Mucosa of gallbladder (tissue), 1 donor: ENCODE measurements around the gene GLS2. TPM values are rescaled to one million over a fixed set of nuclear protein-coding genes. Genes with fewer than 3 reads are reported as not detected.
A peak's percentile ranks its signal among the peaks of the same experiment; 100 is the strongest.
"Not testable (repeated sequence)": the region's sequence is repeated elsewhere in the genome, so short reads cannot be mapped to it uniquely, and the experiment has no call there.

ENCODE experiments used
- DNase-seq: peaks from one replicate; pipeline ENCODE4 v3.0.0-alpha.2; 2020; ENCODE audit warnings: low spot score
- total RNA-seq: library from RNA; stranded (reverse); gene quantifications from one replicate; pipeline ENCODE4 v1.2.1, GENCODE V29; 2021
- donor health status: DM: no; HTN: no; CAD: no.

Gene GLS2
- 1.8 TPM for total RNA-seq

- peak; percentile 84 for DNase-seq
Measured at GRCh38 chr12:56488041-56488955, at the start of gene GLS2. GLS2 (minus strand) TSS chr12:56488161; CDS start chr12:56488118, 43 bp downstream.

DNA sequence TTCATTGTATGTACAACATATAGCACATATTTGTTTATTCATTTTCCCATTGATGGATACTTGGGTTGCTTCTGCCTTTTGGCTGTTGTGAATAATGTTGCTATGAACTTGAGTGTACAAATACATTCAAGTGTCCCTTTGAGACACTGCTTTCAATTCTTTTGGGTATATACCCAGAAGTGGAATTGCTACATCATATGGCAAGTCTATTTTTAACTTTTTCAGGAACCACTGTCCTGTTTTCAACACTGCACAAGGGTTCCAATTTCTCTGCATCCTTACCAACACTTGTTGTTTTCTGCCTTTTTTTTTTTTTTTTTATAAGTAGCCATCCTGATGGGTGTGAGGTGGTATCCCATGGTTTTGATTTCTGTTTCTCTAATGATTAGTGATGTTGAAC lies 49.6 kb upstream of the GLS2 start:
- no peak for DNase-seq

DNA sequence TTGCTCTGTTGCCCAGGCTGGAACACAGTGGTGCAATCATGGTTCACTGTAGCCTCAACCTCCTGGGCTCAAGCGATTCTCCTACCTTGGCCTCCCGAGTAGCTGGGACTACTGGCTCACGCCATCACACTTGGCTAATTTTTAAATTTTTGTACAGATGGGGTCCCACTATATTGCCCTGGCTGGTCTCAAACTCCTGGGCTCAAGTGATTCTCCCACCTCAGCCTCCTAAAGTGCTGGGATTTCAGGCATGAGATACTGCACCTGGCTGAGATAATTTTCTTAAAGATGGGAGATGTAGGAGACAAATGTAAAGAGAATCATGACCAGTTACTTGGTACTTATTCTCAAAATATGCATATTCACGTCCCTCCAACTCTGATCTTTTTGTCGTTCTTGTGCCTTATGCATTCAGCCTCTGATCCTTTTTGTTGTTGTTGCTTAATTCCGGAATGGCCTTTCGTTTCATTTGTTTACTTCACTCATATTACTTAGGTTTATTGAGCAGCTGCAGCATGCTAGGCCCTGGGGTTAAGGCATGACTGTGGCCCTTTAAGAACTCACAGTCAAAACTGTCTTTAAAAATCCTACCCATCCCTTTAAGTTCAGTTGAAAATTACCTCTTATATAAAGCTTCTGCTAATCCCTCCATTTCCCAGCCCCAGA lies 42.6 kb upstream of the GLS2 start:
- DNase-seq = no peak

DNA sequence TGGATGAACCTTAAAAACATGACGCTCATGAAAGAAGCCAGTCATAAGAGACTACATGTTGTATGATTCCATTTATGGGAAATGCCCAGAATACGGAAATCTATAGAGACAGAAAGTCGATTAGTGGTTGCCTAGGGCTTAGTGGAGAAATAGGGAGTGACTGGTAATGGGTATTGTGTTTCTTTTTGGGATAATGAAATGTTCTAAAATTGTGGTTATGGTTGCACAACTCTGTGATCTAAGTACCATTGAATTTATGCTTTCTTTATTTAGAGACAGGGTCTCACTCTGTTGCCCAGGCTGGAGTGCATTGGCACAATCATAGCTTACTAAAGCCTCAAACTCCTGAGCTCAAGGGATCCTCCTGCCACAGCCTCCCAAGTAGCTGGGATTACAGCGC lies 41.7 kb upstream of the GLS2 start:
- DNase-seq = no peak

- no peak for DNase-seq
Measured at GRCh38 chr12:56528846-56529245, 40.9 kb upstream of the GLS2 start.

DNA sequence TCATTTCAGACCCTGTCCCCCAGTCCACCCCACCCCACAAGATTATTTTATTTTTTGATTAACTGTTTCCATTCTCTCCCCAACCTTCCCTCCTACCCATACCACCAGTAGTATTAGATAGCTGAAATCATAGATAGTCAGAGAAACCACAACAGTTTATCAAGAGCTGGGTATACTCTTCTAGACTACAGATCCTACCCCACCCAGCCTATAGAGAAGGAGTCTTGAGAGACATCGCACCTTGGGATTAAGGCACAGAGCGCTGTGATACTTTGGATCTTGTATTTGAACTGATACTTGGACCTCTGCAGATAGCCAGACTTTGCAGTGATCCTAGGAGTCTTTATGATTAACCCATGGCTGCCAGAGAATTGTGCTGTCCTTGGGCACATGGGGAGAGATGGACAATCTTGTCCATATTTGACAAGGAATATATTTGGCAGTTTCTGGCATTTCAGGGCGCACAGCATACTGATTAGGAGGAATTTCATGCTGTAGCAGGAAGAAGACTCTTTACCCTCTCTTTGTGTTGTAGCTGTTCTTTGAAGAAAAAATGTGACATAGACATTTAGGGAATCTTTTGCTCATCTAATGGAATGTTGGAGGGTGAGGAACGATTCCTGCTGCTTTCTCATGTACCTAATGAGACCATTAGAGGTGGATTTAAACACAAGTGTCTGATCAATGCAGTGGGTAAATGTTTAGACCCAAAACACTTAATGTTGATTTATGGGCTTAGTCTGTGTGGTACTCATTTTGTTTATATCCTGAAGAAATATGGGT lies 34.6 kb upstream of the GLS2 start:
- no peak for DNase-seq

- DNase-seq = peak; percentile 88
Measured at GRCh38 chr12:56521590-56522371, 33.8 kb upstream of the GLS2 start, which contains the start of gene RBMS2. RBMS2 (plus strand) TSS chr12:56521820; CDS start chr12:56522024, 204 bp downstream.

DNA sequence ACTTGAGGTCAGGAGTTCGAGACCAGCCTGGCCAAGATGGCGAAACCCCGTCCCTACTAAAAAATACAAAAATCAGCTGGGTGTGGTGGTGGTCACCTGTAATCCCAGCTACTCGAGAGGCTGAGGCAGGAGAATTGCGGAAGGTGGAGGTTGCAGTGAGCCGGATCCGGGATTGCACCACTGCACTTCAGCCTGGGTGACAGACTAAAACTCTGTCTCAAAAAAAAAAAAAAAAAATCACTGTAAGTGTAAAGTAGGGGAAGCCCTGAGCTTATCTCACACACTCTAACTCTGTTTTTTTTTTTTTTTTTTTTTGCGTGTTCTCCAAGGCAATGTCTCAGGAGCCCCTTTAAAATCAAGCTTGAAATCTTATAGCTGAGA lies 33.2 kb upstream of the GLS2 start:
- DNase-seq = no peak

DNA sequence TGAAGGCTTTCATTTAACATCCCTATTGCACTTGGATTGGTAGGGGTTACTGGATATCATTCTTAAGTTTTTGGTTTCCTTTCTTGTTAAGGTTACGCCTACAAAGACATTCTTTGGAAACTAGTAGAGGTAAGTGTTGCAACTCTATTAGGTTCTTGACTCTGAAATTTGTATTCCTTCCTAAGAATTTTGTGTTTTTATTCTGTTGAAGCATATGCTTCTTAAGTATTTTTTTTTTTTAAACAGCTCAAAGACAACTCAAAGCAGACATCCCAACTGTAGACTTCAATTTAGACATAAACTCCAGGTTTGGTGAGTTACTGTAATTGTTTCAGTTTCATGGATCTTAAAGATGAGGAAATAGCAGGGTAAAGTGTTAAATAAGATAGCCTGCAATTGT lies 32.5 kb upstream of the GLS2 start:
- no peak for DNase-seq

- no peak for DNase-seq
Measured at GRCh38 chr12:56520048-56520447, 32.1 kb upstream of the GLS2 start.

- DNase-seq = no peak
Measured at GRCh38 chr12:56518570-56518969, 30.6 kb upstream of the GLS2 start.

DNA sequence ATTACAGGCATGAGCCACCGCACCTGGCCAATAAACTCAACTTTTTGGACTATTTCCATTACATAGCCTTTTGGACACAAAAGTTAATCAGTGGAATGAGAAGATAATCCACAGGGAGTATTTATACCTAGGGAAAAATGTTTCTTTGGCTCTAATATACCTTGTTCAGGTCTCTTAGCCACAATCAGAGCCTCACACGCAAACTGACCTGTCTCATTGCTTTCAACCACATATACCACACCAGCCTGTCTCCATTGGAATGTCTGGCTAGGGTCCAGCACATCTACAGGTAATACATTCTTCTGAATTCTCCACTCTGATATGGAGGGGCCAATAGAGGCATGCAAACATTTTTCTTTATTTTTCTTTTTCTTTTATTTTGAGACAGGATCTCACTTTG lies 29.9 kb upstream of the GLS2 start:
- no peak for DNase-seq

DNA sequence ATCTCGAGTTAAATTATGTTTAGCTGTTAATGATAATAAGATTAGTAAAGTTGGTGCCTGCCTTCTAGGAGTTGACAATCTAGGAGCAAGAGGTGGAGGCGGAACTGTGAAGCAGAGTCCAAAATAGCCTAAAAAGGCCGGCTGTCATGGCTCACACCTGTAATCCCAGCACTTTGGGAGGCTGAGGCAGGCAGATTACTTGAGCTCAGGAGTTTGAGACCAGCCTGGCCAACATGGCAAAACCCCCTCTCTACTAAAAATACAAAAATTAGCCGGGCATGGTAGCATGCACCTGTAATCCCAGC lies 26.0 kb upstream of the GLS2 start:
- DNase-seq = not testable (repeated sequence)

GRCh38 chr12:56510786-56511185 lies 22.8 kb upstream of the GLS2 start:
- no peak for DNase-seq

- DNase-seq = not testable (repeated sequence)
Measured at GRCh38 chr12:56499879-56500278, 11.9 kb upstream of the GLS2 start.

GRCh38 chr12:56499452-56499851 lies 11.5 kb upstream of the GLS2 start:
- DNase-seq = not testable (repeated sequence)

GRCh38 chr12:56498126-56498902 lies 10.4 kb upstream of the GLS2 start:
- DNase-seq = not testable (repeated sequence)

GRCh38 chr12:56496704-56497103 lies 8.7 kb upstream of the GLS2 start:
- DNase-seq = peak; percentile 57

GRCh38 chr12:56494481-56494880 lies 6.5 kb upstream of the GLS2 start:
- DNase-seq = not testable (repeated sequence)

- DNase-seq = not testable (repeated sequence)
Measured at GRCh38 chr12:56494106-56494415, 6.1 kb upstream of the GLS2 start.
